KOPT-K1 (cell line): ENCODE results near the gene ZBTB20.

Experiments
- H3K27ac ChIP-seq: fragments of 200-600 bp; sonication (generic); 2 replicates; pipeline ENCODE4 v1.5.1; 2016; ENCODE audit warnings: antibody characterized with exemption, mild to moderate bottlenecking, low read depth, low read length; ENCODE audit not compliant: poor library complexity, severe bottlenecking
- H3K36me3 ChIP-seq: fragments of 200-600 bp; sonication (generic); 2 replicates; pipeline ENCODE4 v1.5.1; 2017; ENCODE audit warnings: antibody characterized with exemption, mild to moderate bottlenecking, low read length, moderate library complexity; ENCODE audit not compliant: insufficient read depth
- H3K9me3 ChIP-seq: fragments of 200-600 bp; sonication (generic); 2 replicates; pipeline ENCODE4 v1.5.1; 2017; ENCODE audit warnings: antibody characterized with exemption, low read length, mild to moderate bottlenecking; ENCODE audit not compliant: insufficient read depth, poor library complexity, severe bottlenecking

Gene ZBTB20

GRCh38 chr3:115038817-115039216 lies 108.3 kb downstream of the ZBTB20 start:
- H3K27ac ChIP-seq, result no peak overlapping the region
- H3K9me3 ChIP-seq, result peaks cover 3% of the 10 kb centered on the region
- no peaks in the 10 kb centered on the region for H3K36me3 ChIP-seq

GRCh38 chr3:115022835-115023398 lies 124.2 kb downstream of the ZBTB20 start:
- no peaks in the 10 kb centered on the region for H3K9me3 ChIP-seq
- H3K36me3 ChIP-seq, result no peaks in the 10 kb centered on the region
- no peak overlapping the region for H3K27ac ChIP-seq

- no peak overlapping the region for H3K27ac ChIP-seq
- H3K36me3 ChIP-seq, result no peaks in the 10 kb centered on the region
- H3K9me3 ChIP-seq, result no peaks in the 10 kb centered on the region
Observed at GRCh38 chr3:115022199-115022598, 124.9 kb downstream of the ZBTB20 start.

GRCh38 chr3:115021061-115021460 lies 126.0 kb downstream of the ZBTB20 start:
- Histone ChIP-seq H3K36me3 (no peaks in the 10 kb centered on the region), H3K27ac (no peak overlapping the region), H3K9me3 (no peaks in the 10 kb centered on the region)

- H3K27ac ChIP-seq, result no peak overlapping the region
- no peaks in the 10 kb centered on the region for H3K36me3 ChIP-seq
- no peaks in the 10 kb centered on the region for H3K9me3 ChIP-seq
Observed at GRCh38 chr3:115019900-115020299, 127.2 kb downstream of the ZBTB20 start.

- H3K36me3 ChIP-seq, result no peaks in the 10 kb centered on the region
- no peaks in the 10 kb centered on the region for H3K9me3 ChIP-seq
Observed at GRCh38 chr3:115018694-115019093, 128.4 kb downstream of the ZBTB20 start.

GRCh38 chr3:115007966-115008365 lies 139.1 kb downstream of the ZBTB20 start:
- no peaks in the 10 kb centered on the region for H3K36me3 ChIP-seq
- no peaks in the 10 kb centered on the region for H3K9me3 ChIP-seq
- no peak overlapping the region for H3K27ac ChIP-seq

More at GRCh38 chr3:115018694-115019093, 128.4 kb downstream of the ZBTB20 start:
- no peak overlapping the region for H3K27ac ChIP-seq

- Histone ChIP-seq H3K27ac (no peak overlapping the region), H3K36me3 (no peaks in the 10 kb centered on the region)
Observed at GRCh38 chr3:115004201-115005140, 142.6 kb downstream of the ZBTB20 start.

GRCh38 chr3:114998971-114999579 lies 148.0 kb downstream of the ZBTB20 start:
- Histone ChIP-seq H3K9me3 (no peaks in the 10 kb centered on the region), H3K36me3 (no peaks in the 10 kb centered on the region), H3K27ac (no peak overlapping the region)

More at GRCh38 chr3:115004201-115005140, 142.6 kb downstream of the ZBTB20 start:
- H3K9me3 ChIP-seq, result no peaks in the 10 kb centered on the region

- Histone ChIP-seq H3K27ac (no peak overlapping the region), H3K9me3 (no peaks in the 10 kb centered on the region)
Observed at GRCh38 chr3:114994554-114995341, 152.3 kb downstream of the ZBTB20 start.

GRCh38 chr3:114985776-114986175 lies 161.3 kb downstream of the ZBTB20 start:
- Histone ChIP-seq H3K27ac (no peak overlapping the region), H3K9me3 (no peaks in the 10 kb centered on the region), H3K36me3 (no peaks in the 10 kb centered on the region)

More at GRCh38 chr3:114994554-114995341, 152.3 kb downstream of the ZBTB20 start:
- no peaks in the 10 kb centered on the region for H3K36me3 ChIP-seq

- Histone ChIP-seq H3K9me3 (no peaks in the 10 kb centered on the region), H3K27ac (no peak overlapping the region), H3K36me3 (no peaks in the 10 kb centered on the region)
Observed at GRCh38 chr3:114983248-114983647, 163.8 kb downstream of the ZBTB20 start.

GRCh38 chr3:114974387-114974786 lies 172.7 kb downstream of the ZBTB20 start:
- H3K9me3 ChIP-seq, result no peaks in the 10 kb centered on the region
- no peak overlapping the region for H3K27ac ChIP-seq
- no peaks in the 10 kb centered on the region for H3K36me3 ChIP-seq

GRCh38 chr3:114973536-114973935 lies 173.6 kb downstream of the ZBTB20 start:
- H3K27ac ChIP-seq, result no peak overlapping the region
- no peaks in the 10 kb centered on the region for H3K9me3 ChIP-seq
- no peaks in the 10 kb centered on the region for H3K36me3 ChIP-seq

- no peak overlapping the region for H3K27ac ChIP-seq
- H3K9me3 ChIP-seq, result no peaks in the 10 kb centered on the region
- no peaks in the 10 kb centered on the region for H3K36me3 ChIP-seq
Observed at GRCh38 chr3:114967168-114967567, 179.9 kb downstream of the ZBTB20 start.
